Activated T-cell treated with anti-CD3 and anti-CD28 coated beads for 1 hour (primary cell): Measurements from ENCODE around the gene DCUN1D2.
"Not testable (repeated sequence)": the region's sequence is repeated elsewhere in the genome, so short reads cannot be mapped to it uniquely, and the experiment has no call there.

Experiments used
- DNase-seq: peaks from one replicate; pipeline ENCODE4 v3.0.0-alpha.2; 2020; ENCODE audit warnings: low read depth

Gene DCUN1D2

DNA sequence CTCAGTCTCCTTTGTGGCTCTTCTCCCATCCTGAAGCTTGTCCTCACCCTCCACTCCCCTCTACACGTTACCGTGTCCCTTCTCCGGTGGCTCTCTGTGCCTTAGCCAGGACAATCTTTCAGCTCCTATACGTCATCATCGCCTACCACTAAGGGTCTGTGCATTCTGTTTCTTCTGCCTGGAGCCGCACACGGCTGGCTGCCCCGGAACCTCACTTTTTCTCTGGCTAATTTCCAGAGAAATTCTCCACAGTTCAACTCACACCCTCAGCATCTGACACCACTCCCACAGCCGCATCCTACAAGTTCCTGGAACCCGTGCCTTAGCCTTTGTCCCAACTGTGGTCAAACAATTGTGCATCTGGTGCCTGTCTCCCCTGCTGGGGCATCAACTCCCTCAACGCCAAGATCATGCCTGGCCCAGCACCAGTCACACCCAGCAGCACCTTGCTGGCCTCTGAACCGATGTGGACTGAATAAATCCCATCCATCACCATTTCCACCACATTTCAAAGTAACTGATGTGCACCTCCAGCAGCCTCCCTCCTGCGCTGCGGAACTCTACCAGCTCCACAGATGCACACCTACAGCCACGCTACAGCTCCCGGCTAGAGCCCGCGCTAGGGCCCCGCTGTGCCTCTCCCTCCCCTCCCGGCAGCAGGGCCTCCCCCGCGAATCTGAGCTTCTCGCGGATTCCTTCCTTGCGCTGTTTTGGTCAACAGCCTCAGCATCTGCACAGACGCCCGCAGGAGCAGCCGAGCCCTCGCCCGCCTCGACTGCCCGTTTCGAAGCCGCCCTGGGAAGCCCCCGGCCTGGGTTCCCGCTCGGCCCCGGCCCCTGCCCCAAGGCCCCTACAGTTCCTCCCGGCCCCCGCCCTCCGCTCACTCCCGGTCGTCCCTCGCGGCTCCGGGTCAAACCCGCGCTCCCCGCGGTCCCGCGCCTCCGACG, 689 bp downstream of the DCUN1D2 start:
- peak; percentile 20 for DNase-seq

GRCh38 chr13:113489171-113489548, 1.4 kb downstream of the DCUN1D2 start:
- DNase-seq: no peak

DNA sequence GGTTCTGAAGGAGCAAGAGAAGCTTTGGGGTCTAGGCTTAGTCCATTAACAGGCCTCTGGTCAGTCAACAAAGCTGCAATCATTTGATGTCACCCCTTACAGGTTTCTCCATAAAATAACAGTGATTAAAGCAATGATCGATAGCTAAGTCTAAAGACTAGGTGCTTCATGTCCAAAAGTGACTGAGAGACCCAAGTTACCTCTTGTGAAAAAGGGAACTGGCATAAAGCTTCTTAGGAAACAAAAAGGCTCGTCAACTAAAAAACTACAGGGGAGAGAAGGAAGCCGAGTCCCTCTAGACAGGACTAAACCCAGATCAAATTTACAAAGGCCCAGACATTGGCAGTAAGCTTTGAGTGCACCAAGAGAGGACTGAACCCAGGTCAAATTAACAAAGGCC, 2.2 kb downstream of the DCUN1D2 start:
- DNase-seq: no peak

GRCh38 chr13:113486698-113487097, 3.8 kb downstream of the DCUN1D2 start:
- no peak for DNase-seq

DNA sequence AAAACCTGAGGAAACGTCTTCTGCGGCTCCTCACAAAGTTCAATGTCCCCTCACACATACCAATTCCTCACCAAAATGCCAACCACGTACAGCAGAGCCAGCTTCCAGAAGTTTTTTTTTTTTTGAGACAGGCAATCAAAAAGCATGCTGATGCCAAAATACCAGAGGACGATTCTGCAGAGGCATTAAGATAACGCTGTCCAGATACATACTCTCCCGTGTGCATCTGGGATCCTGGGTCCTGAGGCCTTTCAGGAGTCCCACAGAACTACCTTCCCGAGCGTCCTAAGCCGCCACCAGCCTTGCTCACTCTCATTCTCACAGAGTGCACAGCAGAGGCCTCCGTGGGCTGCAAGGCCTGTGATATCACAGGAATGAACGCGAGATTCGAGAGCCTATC, 5.0 kb downstream of the DCUN1D2 start:
- no peak for DNase-seq

- DNase-seq: no peak
Measured at GRCh38 chr13:113483504-113484293, 6.8 kb downstream of the DCUN1D2 start.

GRCh38 chr13:113483081-113483480, 7.4 kb downstream of the DCUN1D2 start:
- DNase-seq: no peak

GRCh38 chr13:113479179-113479578, 11.3 kb downstream of the DCUN1D2 start:
- DNase-seq: no peak

GRCh38 chr13:113477724-113478123, 12.8 kb downstream of the DCUN1D2 start:
- DNase-seq: no peak

DNA sequence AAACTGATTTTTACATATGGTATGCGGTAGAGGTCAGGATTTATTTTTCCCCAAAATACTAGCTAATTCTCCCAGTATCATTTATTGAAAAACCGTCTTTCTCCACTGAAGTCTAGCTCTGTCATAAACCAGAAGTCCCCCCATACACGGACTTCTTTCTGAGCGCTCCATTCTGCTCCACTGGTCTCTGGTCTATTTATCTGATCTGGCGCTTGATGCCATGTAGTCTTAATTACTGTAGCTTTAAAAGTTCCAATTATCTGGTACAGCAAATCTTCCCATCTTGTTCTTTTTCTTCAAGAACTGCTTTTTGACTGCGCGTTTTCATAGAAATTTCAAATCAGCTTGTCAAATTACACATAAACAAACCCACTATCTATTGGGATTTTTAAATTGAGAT, 13.7 kb downstream of the DCUN1D2 start:
- DNase-seq: no peak

DNA sequence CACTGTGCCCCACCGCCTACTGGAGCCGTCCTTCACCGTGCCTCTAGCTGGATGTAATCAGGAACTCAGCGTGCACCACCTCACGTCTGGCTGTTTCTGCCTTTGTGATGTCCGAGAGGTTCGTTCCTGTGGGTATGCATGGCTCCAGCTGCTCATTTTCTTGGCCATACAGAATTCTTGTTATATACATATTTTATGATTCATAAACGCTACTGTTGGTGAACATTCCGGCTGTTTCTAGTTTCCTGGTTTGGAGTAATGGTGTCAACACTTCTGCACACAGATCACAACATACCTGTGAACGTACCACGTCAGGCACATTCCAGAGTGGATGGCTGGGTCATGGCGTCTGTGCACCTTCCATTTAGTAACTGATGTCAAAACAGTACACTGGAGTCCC, 14.6 kb downstream of the DCUN1D2 start:
- DNase-seq: no peak

DNA sequence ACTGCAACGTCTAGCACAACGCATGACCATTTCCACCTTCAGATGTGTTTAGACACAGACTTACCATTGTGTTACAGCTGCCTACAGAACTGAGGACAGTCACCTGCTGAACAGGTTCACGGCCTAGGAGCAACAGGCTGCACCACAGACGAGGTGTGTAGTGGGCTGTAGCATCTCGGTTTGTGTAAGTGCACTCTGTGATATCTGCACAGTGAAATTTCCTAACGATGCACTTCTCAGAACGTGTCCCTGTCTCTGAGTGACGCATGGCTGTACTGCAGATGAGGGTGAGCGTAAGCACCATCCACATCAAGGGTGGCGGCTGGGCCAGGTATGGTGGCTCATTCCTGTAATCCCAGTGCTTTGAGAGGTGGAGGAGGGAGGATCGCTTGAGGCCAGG, 15.2 kb downstream of the DCUN1D2 start:
- no peak for DNase-seq

- no peak for DNase-seq
Measured at GRCh38 chr13:113474179-113474578, 16.3 kb downstream of the DCUN1D2 start.

DNA sequence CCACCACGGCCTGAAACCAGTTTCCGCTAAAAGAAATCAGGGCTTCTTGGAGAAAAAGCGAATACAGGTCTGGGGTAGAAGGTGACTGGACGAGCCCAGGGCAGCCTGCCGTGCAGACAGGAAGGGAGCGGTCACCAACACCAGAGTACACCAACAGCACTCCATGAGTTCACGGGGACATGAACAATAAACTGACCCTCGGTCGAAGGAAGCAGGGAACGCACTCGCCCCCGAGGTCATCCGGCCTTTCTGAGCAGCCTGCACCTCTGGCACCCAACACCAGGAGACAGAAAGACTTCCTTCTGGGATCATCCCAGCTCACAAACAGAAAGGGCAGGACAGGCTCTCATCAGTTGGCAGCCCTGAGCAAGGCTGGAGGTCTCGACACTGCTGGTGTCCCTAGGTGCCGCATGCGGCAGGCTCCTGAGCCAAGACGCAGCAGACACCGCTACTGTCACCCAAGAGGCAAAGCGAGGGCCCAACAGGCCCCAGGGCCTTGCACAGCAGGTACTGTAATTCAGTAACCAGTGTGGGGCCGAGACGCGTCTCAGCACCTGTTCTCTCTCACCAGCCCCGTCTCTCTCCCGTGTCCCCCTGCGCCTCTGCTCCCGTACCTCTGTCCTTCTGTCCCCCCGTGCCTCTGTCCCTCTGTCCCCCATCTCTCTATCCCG, 18.0 kb downstream of the DCUN1D2 start:
- DNase-seq: no peak

- DNase-seq: no peak
Measured at GRCh38 chr13:113471844-113472243, 18.7 kb downstream of the DCUN1D2 start.

DNA sequence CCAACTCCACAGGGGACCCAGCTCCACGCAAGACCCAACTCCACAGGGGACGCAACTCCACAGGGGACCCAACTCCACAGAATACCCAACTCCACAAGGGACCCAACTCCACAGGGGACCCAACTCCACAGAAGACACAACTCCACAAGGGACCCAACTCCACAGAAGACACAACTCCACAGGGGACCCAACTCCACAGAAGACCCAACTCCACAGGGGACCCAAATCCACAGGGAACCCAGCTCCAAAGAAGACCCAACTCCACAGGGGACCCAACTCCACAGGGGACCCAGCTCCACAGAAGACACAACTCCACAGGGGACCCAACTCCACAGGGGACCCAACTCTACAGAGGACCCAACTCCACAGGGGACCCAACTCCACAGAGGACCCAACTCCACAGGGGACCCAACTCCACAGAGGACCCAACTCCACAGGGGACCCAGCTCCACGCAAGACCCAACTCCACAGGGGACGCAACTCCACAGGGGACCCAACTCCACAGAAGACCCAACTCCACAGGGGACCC, 19.8 kb downstream of the DCUN1D2 start:
- not testable (repeated sequence) for DNase-seq

- DNase-seq: no peak
Measured at GRCh38 chr13:113470073-113470472, 20.4 kb downstream of the DCUN1D2 start.

DNA sequence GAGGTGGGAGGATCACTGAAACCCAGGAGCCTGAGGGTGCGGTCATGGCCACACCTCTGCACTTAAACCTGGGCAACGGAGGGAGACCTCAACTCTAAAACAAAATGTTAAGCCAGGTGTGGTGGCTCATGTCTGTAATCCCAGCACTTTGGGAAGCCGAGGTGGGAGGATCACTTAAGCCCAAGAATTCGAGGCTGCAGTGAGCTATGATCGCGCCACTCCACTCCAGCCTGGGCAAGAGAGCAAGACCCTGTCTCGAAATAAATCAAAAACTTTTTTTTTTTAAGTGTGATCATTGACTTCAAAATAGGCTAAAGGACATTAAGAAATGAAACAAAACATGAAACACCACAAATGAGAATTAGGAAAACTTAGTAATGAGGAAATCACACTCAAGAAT, 20.9 kb downstream of the DCUN1D2 start:
- no peak for DNase-seq

GRCh38 chr13:113468472-113469201, 21.9 kb downstream of the DCUN1D2 start:
- no peak for DNase-seq

DNA sequence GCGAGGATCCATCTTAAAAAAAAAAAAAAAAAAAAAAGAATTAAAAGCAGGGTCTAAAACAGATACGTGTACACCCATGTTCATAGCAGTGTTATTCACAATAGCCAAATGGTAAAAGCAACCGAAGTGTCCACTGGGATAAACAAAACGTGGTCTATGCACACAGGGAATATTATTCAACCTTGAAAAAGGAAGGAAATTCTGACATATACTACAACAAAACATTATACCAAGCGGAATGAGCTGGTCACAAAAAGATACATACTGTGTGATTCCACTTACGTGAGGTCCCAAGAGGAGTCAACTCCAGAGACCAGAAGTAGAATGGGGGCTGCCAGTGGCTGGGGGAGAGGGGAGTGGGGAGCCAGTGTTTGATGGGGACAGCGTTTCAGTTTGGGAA, 22.5 kb downstream of the DCUN1D2 start:
- no peak for DNase-seq

DNA sequence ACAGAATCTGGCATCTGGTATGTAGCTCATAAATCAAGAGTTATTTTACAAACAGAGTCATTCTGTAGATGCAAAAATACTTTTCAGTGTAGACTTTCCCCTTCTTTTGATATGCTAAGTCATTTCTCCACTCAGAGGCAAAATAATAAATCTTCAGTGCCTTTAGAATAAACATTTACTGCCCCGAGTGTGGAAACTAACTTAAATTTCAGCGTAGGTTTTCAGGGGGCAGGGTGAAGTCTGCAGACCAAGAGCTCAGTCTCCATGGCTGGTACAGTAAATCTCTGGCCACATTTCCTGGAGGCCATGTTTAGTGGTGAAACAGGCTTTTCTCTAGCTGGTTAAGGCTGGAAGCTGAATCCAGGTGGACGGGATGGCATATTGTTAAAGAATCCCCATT, 24.1 kb downstream of the DCUN1D2 start:
- DNase-seq: no peak

DNA sequence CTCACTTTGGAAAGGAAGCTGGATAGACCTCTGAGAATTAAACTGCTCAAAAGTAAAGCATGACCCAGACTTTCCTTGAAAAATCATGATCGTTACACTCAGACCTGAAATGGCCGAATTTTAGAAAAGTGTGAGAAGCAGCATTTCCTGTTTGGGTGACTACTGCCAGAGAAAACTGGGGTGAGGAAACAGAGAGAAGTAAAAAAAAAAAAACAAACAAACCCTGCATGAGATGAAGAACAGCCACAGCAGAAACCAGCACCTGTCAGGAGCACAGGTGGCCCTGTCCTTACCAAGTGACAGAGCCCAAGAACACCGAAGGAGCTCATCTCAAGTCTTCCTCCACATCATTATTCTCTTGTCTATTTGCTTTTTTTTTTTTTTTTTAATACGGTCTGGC, 25.2 kb downstream of the DCUN1D2 start:
- no peak for DNase-seq
